Measurements from ENCODE around the gene GRID2. TPM values are rescaled to one million over a fixed set of nuclear protein-coding genes. Genes with fewer than 3 reads are reported as not detected.

The GRID2 gene
- total RNA-seq, 2 donors from 2014 or later: not detected

- Histone ChIP-seq H3K4me1 (no peaks in the 10 kb centered on the region), H3K36me3 (no peaks in the 10 kb centered on the region), H3K9me3 (no peaks in the 10 kb centered on the region), H3K4me3 (no peak overlapping the region), H3K9ac (ENCODE audit: low read depth in 2 of 2, low read length in 2 of 2) (no peak overlapping the region), H3K27ac (no peak overlapping the region), H3K27me3 (no peaks in the 10 kb centered on the region)
- no peak for TF ChIP-seq CTCF (IDR thresholded peaks at IDR 0.05)
- no peak for DNase-seq
- intact Hi-C loops (cut with DNase I): no loop called here
These were observed 540.0 kb downstream of the GRID2 start for GRCh38 chr4:92843784-92844183.

GRCh38 chr4:92847026-92847425 lies 543.3 kb downstream of the GRID2 start:
- H3K4me1 ChIP-seq: no peaks in the 10 kb centered on the region
- intact Hi-C loops (cut with DNase I): no loop called here
- TF ChIP-seq CTCF (IDR thresholded peaks at IDR 0.05): no peak
- no peak overlapping the region for H3K4me3 ChIP-seq
- H3K27ac ChIP-seq: no peak overlapping the region
- H3K9me3 ChIP-seq: no peaks in the 10 kb centered on the region
- no peak overlapping the region for H3K9ac ChIP-seq (ENCODE audit: low read depth in 2 of 2, low read length in 2 of 2)
- no peaks in the 10 kb centered on the region for H3K27me3 ChIP-seq
- no peak for DNase-seq
- no peaks in the 10 kb centered on the region for H3K36me3 ChIP-seq

- H3K4me3 ChIP-seq: no peak overlapping the region
- no peaks in the 10 kb centered on the region for H3K9me3 ChIP-seq
- H3K4me1 ChIP-seq: no peaks in the 10 kb centered on the region
- no peak for TF ChIP-seq CTCF (IDR thresholded peaks at IDR 0.05)
- H3K9ac ChIP-seq (ENCODE audit: low read depth in 2 of 2, low read length in 2 of 2): no peak overlapping the region
- H3K27ac ChIP-seq: no peak overlapping the region
- intact Hi-C loops (cut with DNase I): no loop called here
- DNase-seq: no peak
- no peaks in the 10 kb centered on the region for H3K27me3 ChIP-seq
- H3K36me3 ChIP-seq: no peaks in the 10 kb centered on the region
These were observed 558.7 kb downstream of the GRID2 start for GRCh38 chr4:92862509-92862908.

- no peaks in the 10 kb centered on the region for H3K4me1 ChIP-seq
- no peak for TF ChIP-seq CTCF (IDR thresholded peaks at IDR 0.05)
These were observed 560.3 kb downstream of the GRID2 start for GRCh38 chr4:92864096-92864495.

GRCh38 chr4:92872604-92873003 lies 568.8 kb downstream of the GRID2 start:
- intact Hi-C loops (cut with DNase I): no loop called here
- no peaks in the 10 kb centered on the region for H3K9me3 ChIP-seq
- H3K36me3 ChIP-seq: no peaks in the 10 kb centered on the region
- no peak overlapping the region for H3K9ac ChIP-seq (ENCODE audit: low read depth in 2 of 2, low read length in 2 of 2)
- H3K4me3 ChIP-seq: no peak overlapping the region
- H3K27me3 ChIP-seq: no peaks in the 10 kb centered on the region
- no peak for DNase-seq
- no peak for TF ChIP-seq CTCF (IDR thresholded peaks at IDR 0.05)
- no peaks in the 10 kb centered on the region for H3K4me1 ChIP-seq
- no peak overlapping the region for H3K27ac ChIP-seq

More at GRCh38 chr4:92864096-92864495, 560.3 kb downstream of the GRID2 start:
- Histone ChIP-seq H3K4me3 (no peak overlapping the region), H3K9me3 (no peaks in the 10 kb centered on the region), H3K36me3 (no peaks in the 10 kb centered on the region), H3K27me3 (no peaks in the 10 kb centered on the region), H3K9ac (ENCODE audit: low read depth in 2 of 2, low read length in 2 of 2) (no peak overlapping the region), H3K27ac (no peak overlapping the region)
- intact Hi-C loops (cut with DNase I): no loop called here
- no peak for DNase-seq

- TF ChIP-seq CTCF (IDR thresholded peaks at IDR 0.05): no peak
- H3K27me3 ChIP-seq: no peaks in the 10 kb centered on the region
- intact Hi-C loops (cut with DNase I): no loop called here
These were observed 581.9 kb downstream of the GRID2 start for GRCh38 chr4:92885632-92886031.

More at GRCh38 chr4:92885632-92886031, 581.9 kb downstream of the GRID2 start:
- DNase-seq: no peak
- no peak overlapping the region for H3K4me3 ChIP-seq
- H3K4me1 ChIP-seq: no peaks in the 10 kb centered on the region
- H3K9me3 ChIP-seq: no peaks in the 10 kb centered on the region
- H3K36me3 ChIP-seq: no peaks in the 10 kb centered on the region
- no peak overlapping the region for H3K27ac ChIP-seq
- no peak overlapping the region for H3K9ac ChIP-seq (ENCODE audit: low read depth in 2 of 2, low read length in 2 of 2)
